Gastroesophageal sphincter (tissue), 4 donors: ENCODE measurements around the gene TMEM50B. TPM values are rescaled to one million over a fixed set of nuclear protein-coding genes. Genes with fewer than 3 reads are reported as not detected.

Experiments
- ATAC-seq: fragments of 150-250 bp; one replicate; pipeline ENCODE4 v1.9.1; 2016; ENCODE audit warnings: mild to moderate bottlenecking, moderate library complexity
- H3K27ac ChIP-seq, 4 donors: fragments of 200-600 bp; sonication (generic) in 3 of 4; 1 replicate in 3 of 4; 2 replicates in 1 of 4; pipeline ENCODE4 v1.5.1; 2016 to 2019
- H3K27me3 ChIP-seq: fragments of 200-600 bp; sonication (generic); one replicate; pipeline ENCODE4 v1.5.1; 2019
- H3K36me3 ChIP-seq, 2 donors: fragments of 200-600 bp; sonication (generic); one replicate each; pipeline ENCODE4 v1.5.1; 2019; ENCODE audit warnings: control low read depth in 1 of 2
- H3K4me1 ChIP-seq, 3 donors: fragments of 200-600 bp; sonication (generic); 1 replicate in 2 of 3; 2 replicates in 1 of 3; pipeline ENCODE4 v1.5.1; 2016 to 2019; ENCODE audit warnings: control low read depth in 2 of 3
- H3K4me3 ChIP-seq, 2 donors: fragments of 200-600 bp; sonication (generic); one replicate each; pipeline ENCODE4 v1.5.1; 2019; ENCODE audit warnings: mild to moderate bottlenecking in 1 of 2, moderate library complexity in 1 of 2
- H3K9me3 ChIP-seq, 3 donors: fragments of 200-600 bp; sonication (generic); one replicate each; pipeline ENCODE4 v1.5.1; 2017 to 2019; ENCODE audit warnings: control low read depth in 2 of 3
- CTCF ChIP-seq, 4 experiments: fragments of 200-600 bp in 2 of 4; fragments of 450-650 bp in 2 of 4; sonication (generic) in 1 of 4; IDR thresholded peaks; one replicate each; pipeline ENCODE4 v1.5.1; 2017 to 2019; ENCODE audit warnings: antibody characterized with exemption in 4 of 4, mild to moderate bottlenecking in 2 of 4, moderate library complexity in 2 of 4
- EP300 ChIP-seq: sonication (generic); formaldehyde crosslinking; IDR thresholded peaks from one replicate; pipeline ENCODE4 v1.6.1; 2017; ENCODE audit warnings: antibody characterized with exemption, mild to moderate bottlenecking
- POLR2A ChIP-seq, 2 donors: fragments of 450-650 bp; IDR thresholded peaks; one replicate each; pipeline ENCODE4 v1.6.1; 2017; ENCODE audit warnings: antibody characterized with exemption in 2 of 2, mild to moderate bottlenecking in 2 of 2, moderate library complexity in 1 of 2
- POLR2AphosphoS5 ChIP-seq: sonication (generic); formaldehyde crosslinking; IDR thresholded peaks from one replicate; pipeline ENCODE4 v1.6.1; 2017; ENCODE audit warnings: antibody characterized with exemption
- WGBS, 2 donors: methylation state at CpG; one replicate each; pipeline ENCODE4 v1.1.5; 2018; ENCODE audit warnings: low coverage in 1 of 2; 5-methylcytosine and 5-hydroxymethylcytosine counted together
- total RNA-seq, 4 donors: library from RNA; depleted of rRNA; stranded (reverse); fragments of >200 nt; gene quantifications; one replicate each; pipeline ENCODE4 v1.1.0, GENCODE V29; 2016

The TMEM50B gene
- total RNA-seq, 4 donors from 2014 or later, result 56.4 to 175 (median 90.0) TPM

GRCh38 chr21:33461538-33462250 lies 18.1 kb downstream of the TMEM50B start:
- no peak for TF ChIP-seq POLR2A (IDR thresholded peaks at IDR 0.05)
- TF ChIP-seq EP300, result no peak
- no peak for TF ChIP-seq CTCF (IDR thresholded peaks at IDR 0.05)
- no peak for TF ChIP-seq POLR2AphosphoS5
- no peaks in the 10 kb centered on the region for H3K4me1 ChIP-seq
- no peak for ATAC-seq
- WGBS, 2 donors, result 90 to 98% methylated on average over 3 to 5 of the region's 5 CpGs
- H3K36me3 ChIP-seq, result peaks cover 0 to 75% of the 10 kb centered on the region in 2 donors
- H3K4me3 ChIP-seq, result no peak overlapping the region
- no peaks in the 10 kb centered on the region for H3K9me3 ChIP-seq
- no peak overlapping the region for H3K27ac ChIP-seq
- H3K27me3 ChIP-seq, result no peaks in the 10 kb centered on the region

- Histone ChIP-seq H3K36me3 (peaks cover 0 to 83% of the 10 kb centered on the region in 2 donors), H3K27ac (no peak overlapping the region), H3K27me3 (no peaks in the 10 kb centered on the region), H3K9me3 (no peaks in the 10 kb centered on the region), H3K4me3 (no peak overlapping the region), H3K4me1 (no peaks in the 10 kb centered on the region)
- ATAC-seq, result no peak
- TF ChIP-seq POLR2A (IDR thresholded peaks at IDR 0.05), result no peak
- no peak for TF ChIP-seq CTCF (IDR thresholded peaks at IDR 0.05)
- no peak for TF ChIP-seq EP300
- TF ChIP-seq POLR2AphosphoS5, result no peak
- WGBS, 2 donors, result 81 to 96% methylated on average over 3 of the region's 3 CpGs
Measured at GRCh38 chr21:33458861-33459260, 20.9 kb downstream of the TMEM50B start.

- TF ChIP-seq POLR2A (IDR thresholded peaks at IDR 0.05), result no peak
- TF ChIP-seq POLR2AphosphoS5, result no peak
- no peak for TF ChIP-seq CTCF (IDR thresholded peaks at IDR 0.05)
- no peak for TF ChIP-seq EP300
- no peaks in the 10 kb centered on the region for H3K27me3 ChIP-seq
- no peak overlapping the region for H3K4me3 ChIP-seq
- H3K9me3 ChIP-seq, result no peaks in the 10 kb centered on the region
- 80 to 85% methylated on average over 6 of the region's 6 CpGs for WGBS, 2 donors
- no peak overlapping the region for H3K27ac ChIP-seq
- H3K4me1 ChIP-seq, result no peaks in the 10 kb centered on the region
- no peak for ATAC-seq
- H3K36me3 ChIP-seq, result peaks cover 0 to 89% of the 10 kb centered on the region in 2 donors
Measured at GRCh38 chr21:33455686-33456446, 23.9 kb downstream of the TMEM50B start.

- Histone ChIP-seq H3K4me1 (no peaks in the 10 kb centered on the region), H3K36me3 (peaks cover 0 to 90% of the 10 kb centered on the region in 2 donors), H3K27me3 (no peaks in the 10 kb centered on the region), H3K27ac (no peak overlapping the region), H3K4me3 (no peak overlapping the region), H3K9me3 (no peaks in the 10 kb centered on the region)
- 80 to 94% methylated on average over 2 of the region's 3 CpGs for WGBS, 2 donors
- TF ChIP-seq EP300 (no peak), POLR2AphosphoS5 (no peak), POLR2A (IDR thresholded peaks at IDR 0.05) (no peak), CTCF (IDR thresholded peaks at IDR 0.05) (no peak)
- ATAC-seq, result no peak
Measured at GRCh38 chr21:33452362-33452761, 27.4 kb downstream of the TMEM50B start.
